IPS-11a (cell line): ENCODE results near the gene CDK19.
"Not testable (repeated sequence)": the region's sequence is repeated elsewhere in the genome, so short reads cannot be mapped to it uniquely, and the experiment has no call there.

Experiments
- H3K4me3 ChIP-seq: one replicate; pipeline ENCODE4 v1.5.1; 2013; ENCODE audit warnings: low read depth, low read length, control low read depth

CDK19 gene

DNA sequence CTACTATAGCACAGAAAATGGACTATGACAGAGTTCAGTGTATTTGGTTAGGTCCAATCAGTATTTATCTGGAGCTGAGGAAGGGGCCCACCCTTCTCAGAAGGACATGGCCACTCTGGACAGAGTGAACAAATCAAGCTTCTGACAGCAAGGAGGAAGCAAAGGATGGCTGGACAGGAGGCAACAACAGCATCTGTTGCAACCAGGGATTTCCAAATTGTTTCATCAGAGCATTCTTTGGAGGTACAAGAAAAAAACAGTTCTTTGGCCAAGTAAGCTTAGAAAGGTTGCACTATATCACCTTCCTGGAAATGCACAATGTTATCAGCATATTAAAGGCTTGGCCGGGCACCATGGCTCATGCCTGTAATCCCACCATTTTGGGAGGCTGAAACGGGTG is 220.2 kb downstream of the CDK19 start:
- H3K4me3 ChIP-seq = no peak overlapping the region

DNA sequence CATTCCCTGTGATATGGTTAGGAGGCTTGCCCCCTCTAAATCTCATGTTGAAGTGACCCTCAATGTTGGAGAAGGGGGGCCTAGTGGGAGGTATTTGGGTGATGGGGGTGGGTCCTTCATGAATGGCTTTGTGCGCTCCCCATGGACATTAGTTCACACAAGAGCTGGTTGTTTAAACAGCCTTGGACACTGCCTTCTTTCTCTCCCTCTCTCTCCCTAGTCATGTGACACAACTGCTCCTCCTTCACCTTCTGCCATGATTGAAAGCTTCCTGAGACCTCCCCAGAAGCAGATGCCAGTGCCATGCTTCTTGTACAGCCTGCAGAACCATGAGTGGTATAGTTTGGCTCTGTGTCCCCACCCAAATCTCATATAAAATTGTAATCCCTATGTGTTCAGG is 221.6 kb downstream of the CDK19 start:
- H3K4me3 ChIP-seq = no peak overlapping the region

DNA sequence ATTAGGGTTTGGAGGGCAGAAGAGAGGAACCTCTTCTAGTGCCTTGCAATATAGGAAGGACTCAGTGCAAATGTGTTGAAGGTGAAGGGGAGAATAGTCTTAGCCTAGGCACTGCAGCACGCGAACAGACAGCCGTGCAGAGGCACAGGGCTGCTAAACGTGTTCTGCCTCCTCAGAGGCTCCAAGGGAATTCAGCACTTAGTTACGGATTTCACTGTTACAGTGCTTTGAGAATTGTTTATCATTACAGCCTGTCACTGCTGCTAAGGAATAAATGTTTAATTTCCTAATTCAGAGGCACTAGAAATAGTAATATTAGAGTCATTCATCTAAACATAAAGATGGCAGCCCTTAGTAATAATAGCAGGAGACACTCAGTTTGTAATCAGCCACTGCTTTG is 222.5 kb downstream of the CDK19 start:
- no peak overlapping the region for H3K4me3 ChIP-seq

DNA sequence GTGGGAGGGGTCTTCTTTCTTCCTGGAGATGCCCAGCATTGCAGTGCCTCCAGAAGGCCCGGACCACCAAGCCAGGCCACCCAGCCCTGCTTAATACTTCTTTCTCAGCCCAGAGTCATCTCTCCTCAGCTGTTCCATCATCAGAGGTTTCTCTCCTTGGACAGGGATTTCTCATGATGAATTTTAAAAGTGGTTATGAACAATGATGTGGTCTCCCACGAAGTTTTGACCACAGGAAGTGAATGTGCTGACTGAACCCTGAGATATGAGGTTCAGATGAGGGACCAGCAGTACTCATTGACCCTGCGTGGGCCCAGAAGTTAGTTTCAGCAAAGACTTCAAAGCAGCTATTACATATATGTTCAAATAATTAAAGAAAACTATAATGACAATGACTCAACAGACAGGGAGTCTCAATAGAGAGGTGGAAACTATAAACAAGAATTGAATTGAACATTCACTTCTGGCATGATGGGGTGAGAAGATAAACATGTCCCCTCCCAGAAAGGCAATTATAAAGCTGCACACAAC is 224.4 kb downstream of the CDK19 start:
- H3K4me3 ChIP-seq = no peak overlapping the region

DNA sequence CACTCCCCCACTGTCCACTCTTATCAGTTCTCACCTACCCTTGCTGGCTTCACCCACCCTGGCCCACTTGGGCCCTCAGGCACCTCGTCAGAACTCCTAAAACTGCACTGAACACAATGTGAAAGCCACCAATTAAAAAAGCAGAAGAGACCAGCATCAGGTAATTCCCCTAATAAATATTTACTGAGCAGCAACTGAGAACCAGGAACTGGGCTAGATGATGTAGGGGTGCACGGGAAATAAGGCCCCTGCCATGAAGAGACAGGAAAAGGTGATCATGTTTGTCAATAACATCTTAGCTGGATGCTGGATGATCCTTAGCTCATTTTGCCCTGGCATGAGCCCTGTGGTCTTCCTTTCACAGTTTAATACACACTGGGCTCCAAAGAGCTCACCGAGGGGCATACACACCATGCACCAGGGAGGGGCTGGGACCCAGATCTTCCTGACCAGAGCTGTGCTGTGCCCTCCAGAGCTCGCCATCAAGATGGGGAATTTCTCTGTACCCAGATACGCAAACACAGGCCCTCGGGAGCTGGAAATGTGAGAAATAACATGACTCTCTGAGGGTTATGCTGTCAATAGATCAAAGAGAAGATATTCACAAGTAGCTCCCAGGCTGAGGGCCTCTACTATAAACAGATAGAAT is 225.3 kb downstream of the CDK19 start:
- no peak overlapping the region for H3K4me3 ChIP-seq

DNA sequence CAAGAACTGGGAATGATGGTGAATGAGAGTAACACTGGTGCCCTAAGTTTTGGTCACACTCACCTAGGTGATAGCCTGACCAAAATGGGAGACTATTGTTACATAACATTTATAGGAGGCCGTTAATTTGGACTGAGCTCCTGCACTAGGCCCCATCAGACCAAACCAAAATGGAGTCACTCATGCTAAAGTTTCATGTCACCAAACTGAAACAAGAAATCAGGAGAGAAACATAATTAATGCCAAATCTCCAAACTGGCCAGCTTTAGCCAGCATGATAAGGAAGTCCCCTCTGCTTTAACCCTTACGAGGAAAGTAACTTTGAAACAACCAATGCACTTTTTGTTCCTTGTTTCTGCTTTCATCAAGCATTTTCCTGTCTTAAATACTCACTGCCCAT is 227.9 kb downstream of the CDK19 start:
- H3K4me3 ChIP-seq = no peak overlapping the region

DNA sequence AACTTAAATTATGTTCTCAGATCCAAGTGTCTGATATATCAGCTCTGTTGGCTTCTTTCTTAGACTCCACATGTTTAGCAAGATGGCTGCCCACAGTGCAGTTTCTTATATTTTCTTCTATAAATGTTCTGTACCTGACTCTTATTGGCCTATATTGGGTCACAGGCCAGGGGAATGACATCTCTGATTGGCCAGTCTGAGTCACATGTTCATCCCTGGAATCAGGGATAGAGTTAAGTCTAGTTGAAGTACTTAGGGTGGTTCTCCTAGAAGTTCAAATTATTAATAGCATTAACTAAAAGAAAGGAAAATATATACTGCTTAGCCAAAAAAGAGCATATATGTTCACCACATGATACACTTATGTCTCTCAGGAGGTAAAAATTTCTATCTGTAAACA is 233.6 kb downstream of the CDK19 start:
- H3K4me3 ChIP-seq = no peak overlapping the region

DNA sequence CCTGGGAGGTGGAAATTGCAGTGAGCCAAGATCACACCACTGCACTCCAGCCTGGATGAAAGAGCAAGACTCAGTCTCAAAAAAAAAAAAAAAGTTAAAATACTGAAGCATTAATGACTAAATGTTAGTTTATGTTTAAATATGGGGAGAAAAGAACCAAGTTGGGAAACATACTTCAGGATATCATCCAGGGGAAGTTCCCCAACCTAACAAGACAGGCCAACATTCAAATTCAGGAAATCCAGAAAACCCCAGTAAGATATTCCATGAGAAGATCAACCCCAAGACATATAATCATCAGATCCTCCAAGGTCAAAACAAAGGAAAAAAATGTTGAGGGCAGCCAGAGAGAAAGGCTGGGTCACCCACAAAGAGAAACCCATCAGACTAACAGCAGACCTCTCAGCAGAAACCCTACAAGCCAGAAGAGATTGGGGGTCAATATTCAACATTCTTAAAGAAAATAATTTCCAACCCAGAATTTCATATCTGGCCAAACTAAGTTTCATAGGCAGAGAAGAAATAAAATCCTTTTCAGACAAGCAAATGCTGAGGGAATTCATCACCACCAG is 237.6 kb downstream of the CDK19 start:
- not testable (repeated sequence) for H3K4me3 ChIP-seq

DNA sequence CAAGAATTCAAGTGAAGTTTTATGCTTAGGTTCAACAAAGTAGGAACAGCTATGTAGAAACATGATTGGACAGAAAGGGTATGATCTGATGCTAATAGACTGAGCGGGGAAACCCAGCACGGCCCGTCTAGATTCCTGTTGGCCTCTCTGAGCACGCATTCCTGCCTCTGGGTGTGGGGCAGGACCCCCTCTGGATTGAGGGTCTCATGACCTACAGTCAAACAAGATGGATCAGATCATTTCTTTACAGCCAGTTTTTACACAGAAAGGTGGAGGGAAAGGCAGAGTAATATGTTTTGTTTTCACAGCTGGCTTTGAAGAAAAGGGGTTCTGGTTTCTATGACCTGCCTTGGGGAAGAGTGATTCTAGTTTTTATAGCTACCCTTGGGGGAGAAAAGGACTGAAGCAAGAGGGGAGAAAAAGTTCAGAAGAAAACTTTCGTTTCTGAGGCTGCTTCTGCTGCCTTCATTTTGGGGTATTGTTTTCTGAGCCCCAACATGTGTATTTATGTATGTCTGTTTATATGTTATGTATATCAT is 239.3 kb downstream of the CDK19 start:
- no peak overlapping the region for H3K4me3 ChIP-seq

DNA sequence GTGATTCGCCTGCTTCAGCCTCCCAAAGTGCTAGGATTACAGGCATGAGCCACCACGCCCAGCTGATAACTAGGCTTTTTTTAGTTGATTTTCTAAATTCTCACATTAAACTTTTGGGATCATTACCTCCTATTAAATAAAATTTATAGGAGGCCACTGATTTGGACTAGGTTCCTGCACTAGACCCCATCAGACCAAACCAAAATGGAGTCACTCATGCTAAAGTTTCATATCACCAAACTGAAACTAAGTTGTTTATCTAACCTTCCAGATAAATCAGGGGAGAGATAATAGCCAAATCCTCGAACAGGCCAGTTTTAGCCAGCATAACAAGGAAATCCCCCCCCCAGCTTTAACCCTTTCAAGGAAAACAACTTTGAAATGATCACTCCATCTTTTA is 240.5 kb downstream of the CDK19 start:
- H3K4me3 ChIP-seq = no peak overlapping the region

DNA sequence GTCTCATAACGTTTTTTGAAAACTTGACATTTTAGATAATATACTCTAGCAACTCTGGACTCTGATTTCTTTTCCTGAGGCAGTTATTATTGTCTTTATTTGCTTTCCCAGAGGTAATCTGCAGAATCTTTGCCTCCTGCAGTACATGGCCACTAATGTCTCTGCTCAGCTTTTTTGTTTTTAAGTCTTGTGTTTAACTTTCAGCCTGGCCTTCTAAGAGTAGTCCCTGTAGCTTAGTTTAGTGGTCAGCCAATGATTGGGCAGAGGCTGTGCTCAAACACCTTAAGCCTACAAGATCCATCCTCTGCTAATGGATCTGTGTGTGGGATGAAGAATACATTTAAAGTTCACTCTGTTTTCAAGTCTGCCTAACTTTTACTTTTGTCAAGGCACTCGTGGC is 241.7 kb downstream of the CDK19 start:
- H3K4me3 ChIP-seq = no peak overlapping the region

DNA sequence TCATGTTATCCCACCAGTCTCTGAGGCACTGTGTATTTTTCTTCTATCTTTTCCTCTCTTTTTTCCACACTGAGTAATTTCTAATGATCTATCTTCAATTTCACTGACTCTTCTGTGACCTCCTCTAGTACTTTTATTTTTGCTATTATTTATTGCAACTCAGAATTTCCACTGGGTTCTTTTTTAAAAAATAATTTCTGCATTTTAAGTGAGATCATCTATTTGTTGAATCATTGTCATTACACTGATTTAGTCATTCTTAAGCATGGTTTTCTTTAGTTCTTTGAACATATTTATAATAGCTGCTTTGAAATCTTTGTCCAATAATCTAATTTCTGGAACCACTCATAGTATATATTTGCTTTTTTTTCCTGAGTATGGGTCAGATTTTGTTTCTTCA is 242.1 kb downstream of the CDK19 start:
- H3K4me3 ChIP-seq = no peak overlapping the region

DNA sequence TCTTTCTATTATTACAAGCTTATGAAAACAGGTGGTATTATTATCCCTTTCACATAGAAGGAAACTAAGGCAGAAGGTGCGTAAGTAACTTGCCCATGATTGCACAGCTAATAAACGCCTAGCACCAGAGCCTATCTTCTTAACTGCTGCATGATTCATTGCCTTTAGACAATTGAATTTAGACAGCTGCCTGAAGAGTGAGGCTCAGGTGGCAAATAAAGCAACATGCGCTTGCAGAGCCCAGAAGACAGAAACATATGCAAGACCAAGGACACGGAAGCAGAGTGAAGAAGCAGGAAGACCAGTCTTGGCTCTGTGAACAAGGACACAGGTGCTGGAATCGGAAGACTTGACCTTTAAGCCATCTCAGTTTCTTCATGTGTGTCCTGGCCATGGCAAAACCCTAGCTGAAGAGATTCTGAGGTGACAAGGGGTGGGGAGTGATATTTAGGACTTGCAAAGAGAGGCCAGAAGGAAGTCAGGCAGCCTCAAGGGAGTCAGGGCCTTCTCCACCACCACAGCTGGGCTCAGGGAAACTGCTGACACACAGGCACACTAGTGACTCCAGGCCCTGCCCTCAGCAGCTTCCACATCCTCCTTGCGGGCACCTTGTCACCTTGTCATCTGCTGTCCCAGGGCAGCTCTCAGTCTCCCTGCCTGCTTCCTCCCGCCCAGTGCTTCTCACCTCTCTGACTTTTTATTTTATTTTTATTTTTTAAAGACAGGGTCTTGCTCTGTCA is 247.1 kb downstream of the CDK19 start:
- no peak overlapping the region for H3K4me3 ChIP-seq

DNA sequence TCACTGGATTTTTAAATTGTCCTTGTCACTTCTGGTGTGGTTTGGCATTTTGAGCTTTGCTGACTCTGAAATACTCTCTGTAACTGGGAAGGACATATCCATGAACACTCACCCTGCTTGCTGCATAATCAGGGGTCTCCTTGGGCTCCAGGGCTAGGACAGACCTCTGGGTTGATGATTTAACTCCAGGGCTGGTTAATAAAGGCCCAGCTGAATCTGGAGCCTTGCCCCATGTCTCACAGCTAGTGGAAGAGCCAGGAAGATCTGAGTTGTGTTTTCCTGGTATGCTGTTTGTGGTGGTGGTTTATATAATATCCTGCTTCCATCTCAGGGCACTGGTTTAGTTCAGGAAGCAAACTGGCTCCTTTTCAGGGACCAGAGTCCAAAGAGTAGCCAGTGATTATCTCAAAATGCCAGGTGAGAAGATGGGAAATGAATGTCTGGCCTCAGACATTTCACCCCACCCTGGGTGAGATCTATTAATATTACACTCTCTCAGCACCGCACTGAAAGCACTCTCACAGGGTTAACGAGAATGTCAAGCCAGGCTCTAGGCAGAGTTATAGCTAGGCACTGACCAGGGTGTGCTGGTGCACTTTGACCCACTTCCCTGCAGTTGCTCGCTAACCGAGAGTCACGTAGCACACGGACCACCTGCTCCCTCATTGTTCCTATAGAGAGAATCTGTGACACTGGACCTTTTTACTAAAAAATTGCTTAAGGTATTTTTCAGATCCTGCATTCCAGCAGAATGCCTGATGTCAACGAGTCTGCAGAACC is 248.7 kb downstream of the CDK19 start:
- no peak overlapping the region for H3K4me3 ChIP-seq

DNA sequence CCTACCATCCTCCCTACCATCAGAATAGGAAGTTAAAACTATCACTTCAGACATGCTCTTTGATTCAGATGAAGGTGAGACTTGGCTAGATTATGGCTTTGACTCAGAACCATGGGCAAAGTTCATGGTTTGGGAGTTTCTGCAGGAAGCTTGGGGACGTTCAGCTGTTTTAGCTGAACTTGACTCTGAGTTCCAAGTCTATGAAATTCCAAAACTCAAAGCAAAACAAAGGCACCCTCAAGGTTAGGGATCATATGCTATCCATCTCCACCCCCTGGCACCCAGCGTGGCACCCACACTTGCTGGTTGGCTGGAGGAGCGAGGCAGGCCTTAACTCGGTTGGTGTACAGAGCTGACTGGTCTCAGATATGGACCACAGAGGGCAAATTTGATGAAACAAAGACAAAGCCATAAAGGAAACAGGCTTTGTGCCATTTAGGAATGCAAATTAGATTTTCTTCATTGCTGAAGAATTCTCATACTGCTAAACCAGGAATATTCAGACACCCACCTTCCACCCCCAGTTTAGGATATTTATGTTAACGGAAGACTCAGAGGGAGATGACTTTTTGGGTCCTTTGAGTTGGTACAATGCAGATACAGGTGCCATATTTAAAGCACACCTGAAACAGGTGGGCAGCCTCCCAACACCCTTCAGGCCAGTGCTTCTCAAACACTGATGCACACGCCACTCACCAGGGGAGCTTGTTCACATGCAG is 250.4 kb downstream of the CDK19 start:
- no peak overlapping the region for H3K4me3 ChIP-seq

DNA sequence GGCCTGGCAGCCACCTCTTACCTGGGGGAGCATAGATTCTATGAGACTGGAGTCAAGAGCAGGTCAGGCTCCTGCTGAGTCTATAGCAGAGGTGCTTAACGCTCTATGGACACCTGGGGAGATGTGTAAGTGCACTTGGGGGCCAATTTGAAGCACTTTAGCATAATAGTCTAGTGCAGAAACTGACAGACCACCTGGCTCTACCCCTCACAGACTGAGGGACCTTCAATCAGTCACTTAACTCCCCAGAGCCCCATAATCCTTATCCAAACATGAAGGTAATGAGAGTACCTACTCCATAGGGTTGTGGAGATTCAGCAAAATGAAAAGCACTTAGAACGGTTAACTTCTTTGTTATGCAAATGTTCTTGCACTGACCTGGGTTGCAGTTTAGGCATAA is 251.6 kb downstream of the CDK19 start:
- H3K4me3 ChIP-seq = no peak overlapping the region

DNA sequence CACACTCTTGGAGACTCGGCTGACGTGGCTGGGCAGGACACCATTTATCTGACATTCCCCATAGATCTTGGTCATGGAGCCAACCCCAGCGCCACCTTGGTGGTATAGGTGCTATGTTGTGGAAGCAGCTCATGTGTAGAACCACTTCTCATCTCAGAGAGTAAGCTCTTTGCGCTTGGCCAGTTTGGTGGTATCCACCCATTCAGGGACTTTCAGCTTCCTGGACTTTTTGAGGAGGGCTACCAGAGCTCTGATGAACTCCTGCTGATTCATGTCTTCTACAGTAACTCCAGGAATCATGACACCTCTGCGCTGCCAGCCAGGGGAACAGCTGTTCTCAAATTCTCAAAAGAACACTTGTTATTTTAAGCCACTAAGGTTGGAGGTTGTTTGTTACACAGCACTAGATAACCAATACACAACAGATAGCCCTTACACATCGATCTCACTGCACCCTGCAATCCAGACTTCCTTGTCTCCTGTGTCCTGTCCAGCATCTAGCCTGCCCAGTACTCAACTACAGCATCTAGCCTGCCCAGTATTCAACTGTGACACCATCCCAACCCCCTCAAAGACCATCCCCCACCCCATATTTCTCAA is 252.9 kb downstream of the CDK19 start:
- H3K4me3 ChIP-seq = no peak overlapping the region

DNA sequence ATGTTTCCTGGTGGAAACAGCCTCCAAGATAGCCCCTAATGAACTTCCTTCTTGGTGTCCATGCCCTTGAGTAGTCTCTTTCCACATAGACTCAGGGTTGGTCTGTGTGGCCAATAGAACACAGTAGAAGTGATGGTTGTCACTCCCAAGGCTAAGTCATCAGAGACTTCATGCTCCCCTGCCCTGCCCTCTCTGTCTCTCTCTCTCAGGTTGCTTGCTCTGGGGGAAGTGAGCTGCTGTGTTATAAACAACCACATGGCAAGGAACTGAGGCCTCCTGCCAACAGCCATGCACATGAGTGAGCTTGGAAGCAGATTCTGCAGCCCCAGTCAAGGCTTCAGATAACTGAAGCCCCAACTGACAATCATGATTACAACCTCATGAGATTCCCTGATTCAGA is 253.6 kb downstream of the CDK19 start:
- no peak overlapping the region for H3K4me3 ChIP-seq

DNA sequence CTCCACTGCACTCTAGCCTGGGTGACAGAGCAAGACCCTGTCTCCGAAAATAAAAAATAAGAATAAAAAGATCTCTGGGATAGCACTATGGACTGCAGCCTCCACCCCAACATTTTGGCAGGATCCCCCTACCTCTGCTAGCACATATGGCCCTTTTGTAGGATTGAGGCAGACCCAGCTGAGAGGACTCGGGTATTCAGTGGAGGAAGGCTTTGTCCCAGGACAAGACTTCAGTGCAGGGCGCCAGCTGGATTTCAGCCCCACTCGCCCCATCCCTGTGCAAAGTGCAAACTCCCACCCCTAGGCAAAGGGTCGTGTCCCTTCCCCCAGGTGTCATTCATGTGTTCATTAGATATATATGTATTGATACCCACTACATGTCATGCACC is 254.3 kb downstream of the CDK19 start:
- no peak overlapping the region for H3K4me3 ChIP-seq
